NT2/D1 (cell line): Measurements from ENCODE around the gene CACNA1C.
"Not testable (repeated sequence)": the region's sequence is repeated elsewhere in the genome, so short reads cannot be mapped to it uniquely, and the experiment has no call there.

Source experiments
- DNase-seq: peaks from one replicate; pipeline ENCODE4 v3.0.0-alpha.2; 2011; ENCODE audit warnings: low read depth, low spot score
- H3K27me3 ChIP-seq: 2 replicates; pipeline ENCODE4 v1.6.0; 2011; ENCODE audit warnings: mild to moderate bottlenecking; ENCODE audit not compliant: insufficient read length, insufficient read depth
- H3K36me3 ChIP-seq: 2 replicates; pipeline ENCODE4 v1.6.1; 2011; ENCODE audit warnings: mild to moderate bottlenecking, low read length, mixed read lengths; ENCODE audit not compliant: insufficient read depth, insufficient read length
- H3K4me1 ChIP-seq: 2 replicates; pipeline ENCODE4 v1.5.1; 2011; ENCODE audit not compliant: insufficient read depth, insufficient read length
- H3K4me3 ChIP-seq: 2 replicates; pipeline ENCODE4 v1.5.1; 2011; ENCODE audit warnings: low read depth; ENCODE audit not compliant: insufficient read length
- H3K9ac ChIP-seq: 2 replicates; pipeline ENCODE4 v1.6.0; 2011; ENCODE audit warnings: low read depth; ENCODE audit not compliant: insufficient read length
- H3K9me3 ChIP-seq: 2 replicates; pipeline ENCODE4 v1.5.1; 2011; ENCODE audit warnings: mild to moderate bottlenecking, low read length; ENCODE audit not compliant: insufficient read depth
- SUZ12 ChIP-seq: IDR thresholded peaks from 2 replicates; pipeline ENCODE4 v1.6.1; 2011; ENCODE audit not compliant: insufficient read length, insufficient read depth; ENCODE audit errors: extremely low read depth
- YY1 ChIP-seq: IDR thresholded peaks from 2 replicates; pipeline ENCODE4 v1.6.1; 2011; ENCODE audit not compliant: insufficient read length, insufficient read depth
- ZNF274 ChIP-seq: IDR thresholded peaks from 2 replicates; pipeline ENCODE4 v1.6.1; 2011; ENCODE audit warnings: mild to moderate bottlenecking, low read depth, low read length

Gene CACNA1C

DNA sequence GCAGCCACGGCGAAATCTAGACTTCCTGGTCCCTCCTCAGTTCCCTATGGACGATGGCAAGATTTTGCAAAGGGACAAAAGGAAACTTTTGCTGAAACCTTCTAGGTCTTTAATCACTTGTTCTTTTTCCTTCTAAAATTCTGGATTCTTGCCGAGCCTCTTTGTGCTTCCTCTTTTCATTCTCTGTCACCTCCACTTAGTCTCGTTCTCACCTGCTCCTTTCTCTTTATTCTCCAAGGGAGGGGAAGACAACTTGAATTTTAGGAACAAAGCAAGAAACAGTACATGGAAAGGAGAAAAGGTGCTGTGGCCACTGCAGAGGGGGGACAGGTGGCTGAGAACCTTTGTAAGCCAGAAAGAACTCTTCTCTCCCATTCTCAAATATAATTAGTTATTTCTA is 194.8 kb downstream of the CACNA1C start:
- DNase-seq = no peak
- no peaks in the 10 kb centered on the region for H3K36me3 ChIP-seq
- H3K4me3 ChIP-seq = no peak overlapping the region
- H3K4me1 ChIP-seq = peaks cover 18% of the 10 kb centered on the region
- TF ChIP-seq YY1 = no peak
- TF ChIP-seq SUZ12 = no peak
- no peak for TF ChIP-seq ZNF274
- no peaks in the 10 kb centered on the region for H3K27me3 ChIP-seq
- H3K9ac ChIP-seq = no peak overlapping the region
- no peaks in the 10 kb centered on the region for H3K9me3 ChIP-seq

DNA sequence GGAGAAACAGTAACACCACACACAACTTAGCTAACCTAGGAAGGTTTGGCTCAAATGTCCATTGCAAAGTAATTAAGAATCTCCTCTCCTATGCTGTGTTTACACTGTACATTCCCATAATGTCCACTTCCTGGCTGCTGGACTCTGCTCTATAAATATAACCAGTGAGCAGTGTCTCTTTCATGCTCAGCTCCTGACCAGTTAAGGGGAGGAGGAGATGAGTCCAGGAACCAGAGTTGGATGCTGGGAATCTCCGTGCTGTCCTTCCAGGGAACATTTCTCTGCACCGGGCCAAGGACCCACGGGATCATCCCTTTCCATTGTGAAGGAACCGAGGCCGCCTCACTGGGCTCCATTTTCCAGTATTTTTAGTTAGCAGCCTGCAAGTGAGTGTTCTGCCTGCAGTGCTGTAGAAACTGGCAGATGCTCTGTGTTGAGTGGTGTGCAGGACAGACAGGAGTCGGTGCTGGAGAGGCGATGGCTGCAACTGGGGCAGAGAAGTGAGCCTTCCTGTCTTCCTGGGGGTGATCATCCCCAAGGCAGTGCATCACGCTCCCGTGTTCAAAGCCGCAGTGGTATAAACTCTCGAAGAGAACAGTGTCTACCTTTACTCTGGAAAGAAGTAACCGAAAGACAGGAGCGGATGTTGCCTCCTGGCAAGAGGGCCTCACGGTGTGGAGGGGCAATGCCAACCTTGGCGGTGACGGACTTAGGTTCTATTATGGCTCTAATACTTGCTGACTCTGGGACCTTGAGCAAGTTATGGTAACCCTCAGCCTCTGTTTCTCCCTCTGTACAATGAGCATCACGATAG is 195.5 kb downstream of the CACNA1C start:
- Histone ChIP-seq H3K9ac (no peak overlapping the region), H3K36me3 (no peaks in the 10 kb centered on the region), H3K9me3 (no peaks in the 10 kb centered on the region), H3K4me1 (peaks cover 15% of the 10 kb centered on the region), H3K27me3 (no peaks in the 10 kb centered on the region), H3K4me3 (no peak overlapping the region)
- DNase-seq = no peak
- TF ChIP-seq ZNF274 = no peak
- TF ChIP-seq SUZ12 = no peak
- no peak for TF ChIP-seq YY1

DNA sequence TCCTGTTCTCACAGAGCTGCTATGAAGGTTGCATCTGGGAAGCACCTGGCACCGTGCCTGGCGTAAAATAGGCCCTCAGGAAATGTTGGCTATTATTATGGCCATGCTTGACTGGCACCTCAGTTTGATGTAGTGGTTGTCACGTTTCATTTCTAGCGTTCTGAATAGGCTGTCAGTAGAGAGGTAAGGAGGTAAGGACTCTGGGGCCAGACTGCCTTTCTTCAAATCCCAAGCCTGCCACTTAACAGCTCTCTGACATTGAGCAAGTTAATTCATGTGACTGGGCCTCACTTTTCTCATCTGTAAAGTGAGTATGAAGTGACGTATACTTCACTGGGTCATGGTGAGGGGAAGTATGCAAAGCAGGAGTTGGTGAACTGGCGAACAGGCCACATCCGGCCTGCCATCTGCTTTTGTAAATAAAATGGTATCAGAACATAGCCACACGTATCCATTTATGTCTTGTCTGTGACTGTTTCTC is 196.2 kb downstream of the CACNA1C start:
- no peak for DNase-seq
- Histone ChIP-seq H3K9ac (no peak overlapping the region), H3K4me1 (peaks cover 13% of the 10 kb centered on the region), H3K27me3 (no peaks in the 10 kb centered on the region), H3K36me3 (no peaks in the 10 kb centered on the region), H3K9me3 (no peaks in the 10 kb centered on the region), H3K4me3 (no peak overlapping the region)
- no peak for TF ChIP-seq ZNF274
- TF ChIP-seq SUZ12 = no peak
- no peak for TF ChIP-seq YY1

DNA sequence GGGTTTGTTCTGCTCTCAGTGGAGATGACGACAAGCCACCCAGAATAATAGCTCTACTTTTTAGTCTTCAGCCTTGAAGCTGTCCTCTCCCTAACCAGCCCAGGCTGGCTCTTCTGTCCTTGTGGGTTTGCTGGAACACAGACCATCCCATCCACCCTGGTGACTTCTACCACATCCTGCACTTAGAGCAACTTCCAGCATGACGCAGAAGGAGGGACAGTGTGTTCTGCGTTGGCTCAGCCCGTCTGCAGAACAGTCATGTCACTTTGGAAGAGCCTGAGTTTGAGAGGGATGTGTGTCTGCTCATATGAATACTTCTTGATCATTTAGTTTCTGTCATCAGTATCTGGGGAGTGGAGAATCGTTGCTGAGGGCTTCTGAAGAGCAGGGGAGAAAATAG is 198.0 kb downstream of the CACNA1C start:
- Histone ChIP-seq H3K36me3 (no peaks in the 10 kb centered on the region), H3K9ac (no peak overlapping the region), H3K27me3 (no peaks in the 10 kb centered on the region), H3K4me1 (peaks cover 3% of the 10 kb centered on the region), H3K4me3 (no peak overlapping the region), H3K9me3 (peaks cover 4% of the 10 kb centered on the region; the same call in 1 of the 2 replicates)
- TF ChIP-seq ZNF274 = no peak
- TF ChIP-seq SUZ12 = no peak
- TF ChIP-seq YY1 = no peak
- no peak for DNase-seq

DNA sequence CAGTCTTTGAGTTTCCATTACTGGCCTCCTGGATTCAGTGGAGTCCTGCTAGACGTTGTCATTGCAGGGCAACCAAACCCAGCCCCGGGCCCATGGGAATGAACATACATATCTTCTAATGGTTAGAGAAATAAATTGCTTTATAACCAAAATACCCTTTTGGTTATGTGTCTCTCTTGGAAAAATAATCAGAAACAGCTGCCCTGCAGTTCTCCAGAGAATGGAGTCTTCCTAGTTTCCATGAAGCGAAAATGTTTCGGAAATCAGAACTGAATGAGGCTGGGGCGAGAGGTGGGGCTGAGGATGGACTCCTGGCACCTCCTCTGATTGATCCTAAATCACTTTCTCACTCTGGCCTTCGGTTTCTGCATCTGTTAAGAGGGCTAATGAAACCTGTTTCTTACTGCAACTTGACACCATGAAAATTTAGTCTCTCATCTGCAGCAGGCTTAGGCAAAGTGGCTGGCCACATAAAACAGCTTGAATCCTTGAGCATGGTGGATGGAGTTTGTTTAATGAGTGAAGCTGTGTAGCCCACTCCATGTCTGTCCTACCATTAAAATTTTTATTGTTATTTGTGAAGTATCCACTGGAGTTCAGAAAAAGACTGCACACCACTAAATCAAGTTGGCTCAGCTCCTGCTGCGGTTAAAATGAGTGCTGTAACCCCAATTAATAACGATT is 198.9 kb downstream of the CACNA1C start:
- Histone ChIP-seq H3K9ac (no peak overlapping the region), H3K4me1 (no peaks in the 10 kb centered on the region), H3K4me3 (no peak overlapping the region), H3K9me3 (peaks cover 6% of the 10 kb centered on the region; the same call in 1 of the 2 replicates), H3K27me3 (no peaks in the 10 kb centered on the region), H3K36me3 (no peaks in the 10 kb centered on the region)
- DNase-seq = no peak
- no peak for TF ChIP-seq ZNF274
- no peak for TF ChIP-seq YY1
- no peak for TF ChIP-seq SUZ12

DNA sequence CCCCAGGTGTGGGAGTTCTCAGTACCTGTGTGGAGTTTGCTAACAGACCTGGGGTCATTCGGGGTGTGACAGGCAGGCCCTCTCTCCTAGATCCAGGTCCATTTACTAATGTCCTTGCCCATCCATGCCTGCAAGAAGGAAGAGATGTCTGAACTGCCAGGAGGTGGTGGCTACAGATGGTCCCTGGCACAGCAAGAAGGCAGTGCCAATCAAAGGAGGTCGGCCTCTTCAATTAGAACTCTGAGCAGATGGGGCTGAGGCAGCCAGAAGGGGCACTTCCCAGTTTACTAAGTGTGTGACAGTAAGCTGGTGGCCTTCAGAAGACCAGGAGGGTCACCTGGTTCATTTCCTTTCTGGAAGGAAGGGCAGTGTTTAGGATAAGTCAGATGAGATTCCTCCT is 202.5 kb downstream of the CACNA1C start:
- no peak for DNase-seq
- H3K9me3 ChIP-seq = peaks cover 9% of the 10 kb centered on the region; the same call in 1 of the 2 replicates
- no peak overlapping the region for H3K4me3 ChIP-seq
- TF ChIP-seq SUZ12 (no peak), ZNF274 (no peak), YY1 (no peak)
- H3K9ac ChIP-seq = no peak overlapping the region
- no peaks in the 10 kb centered on the region for H3K36me3 ChIP-seq
- H3K27me3 ChIP-seq = no peaks in the 10 kb centered on the region
- no peaks in the 10 kb centered on the region for H3K4me1 ChIP-seq

DNA sequence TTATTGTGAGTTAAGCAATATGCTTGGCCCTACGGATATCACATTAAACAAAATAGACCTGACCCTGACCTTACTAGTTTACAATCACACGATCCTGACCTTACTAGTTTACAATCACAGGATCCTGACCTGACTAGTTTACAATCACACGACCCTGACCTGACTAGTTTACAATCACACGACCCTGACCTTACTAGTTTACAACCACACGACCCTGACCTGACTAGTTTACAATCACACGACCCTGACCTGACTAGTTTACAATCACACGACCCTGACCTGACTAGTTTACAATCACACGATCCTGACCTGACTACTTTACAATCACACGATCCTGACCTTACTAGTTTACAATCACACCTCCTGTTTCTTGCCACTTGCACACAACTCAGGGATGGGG is 202.9 kb downstream of the CACNA1C start:
- H3K36me3 ChIP-seq, H3K9me3 ChIP-seq, H3K4me3 ChIP-seq, DNase-seq, H3K9ac ChIP-seq, H3K4me1 ChIP-seq, H3K27me3 ChIP-seq: not testable (repeated sequence)
